WERI-Rb-1 (cell line): ENCODE results near the gene EIF6.
"Not testable (repeated sequence)": the region's sequence is repeated elsewhere in the genome, so short reads cannot be mapped to it uniquely, and the experiment has no call there.

Experiments
- DNase-seq: peaks from one replicate; pipeline ENCODE4 v3.0.0-alpha.2; 2020
- H3K27ac ChIP-seq: fragments of 250-450 bp; sonication (Bioruptor Pico); 2 replicates; pipeline ENCODE4 v1.5.1; 2020; ENCODE audit warnings: mild to moderate bottlenecking, moderate library complexity
- H3K27me3 ChIP-seq: fragments of 250-450 bp; sonication (Bioruptor Pico); 2 replicates; pipeline ENCODE4 v1.5.1; 2021; ENCODE audit warnings: mild to moderate bottlenecking, low read depth, moderate library complexity; ENCODE audit not compliant: insufficient read depth, severe bottlenecking
- H3K36me3 ChIP-seq: fragments of 250-450 bp; sonication (Bioruptor Pico); 2 replicates; pipeline ENCODE4 v1.5.1; 2020; ENCODE audit warnings: mild to moderate bottlenecking, moderate library complexity
- H3K4me3 ChIP-seq: 2 replicates; pipeline ENCODE4 v1.5.1; 2011; ENCODE audit warnings: low read depth, mild to moderate bottlenecking, control low read depth, low read length
- H3K9me3 ChIP-seq: fragments of 250-450 bp; sonication (Bioruptor Pico); 2 replicates; pipeline ENCODE4 v1.5.1; 2021; ENCODE audit warnings: mild to moderate bottlenecking, moderate library complexity; ENCODE audit not compliant: severe bottlenecking
- TF ChIP-seq, protein P1 (sequence below): IDR thresholded peaks from 2 replicates; pipeline ENCODE4 v1.5.1; 2011; ENCODE audit warnings: low read depth, mild to moderate bottlenecking, control low read depth, inconsistent platforms, low read length

The EIF6 gene

GRCh38 chr20:35270021-35270902, 14.3 kb downstream of the EIF6 start:
- Histone ChIP-seq H3K27ac (no peak overlapping the region), H3K36me3 (peaks cover 27% of the 10 kb centered on the region), H3K9me3 (no peaks in the 10 kb centered on the region), H3K27me3 (no peaks in the 10 kb centered on the region), H3K4me3 (no peak overlapping the region)
- TF ChIP-seq, protein P1, sequence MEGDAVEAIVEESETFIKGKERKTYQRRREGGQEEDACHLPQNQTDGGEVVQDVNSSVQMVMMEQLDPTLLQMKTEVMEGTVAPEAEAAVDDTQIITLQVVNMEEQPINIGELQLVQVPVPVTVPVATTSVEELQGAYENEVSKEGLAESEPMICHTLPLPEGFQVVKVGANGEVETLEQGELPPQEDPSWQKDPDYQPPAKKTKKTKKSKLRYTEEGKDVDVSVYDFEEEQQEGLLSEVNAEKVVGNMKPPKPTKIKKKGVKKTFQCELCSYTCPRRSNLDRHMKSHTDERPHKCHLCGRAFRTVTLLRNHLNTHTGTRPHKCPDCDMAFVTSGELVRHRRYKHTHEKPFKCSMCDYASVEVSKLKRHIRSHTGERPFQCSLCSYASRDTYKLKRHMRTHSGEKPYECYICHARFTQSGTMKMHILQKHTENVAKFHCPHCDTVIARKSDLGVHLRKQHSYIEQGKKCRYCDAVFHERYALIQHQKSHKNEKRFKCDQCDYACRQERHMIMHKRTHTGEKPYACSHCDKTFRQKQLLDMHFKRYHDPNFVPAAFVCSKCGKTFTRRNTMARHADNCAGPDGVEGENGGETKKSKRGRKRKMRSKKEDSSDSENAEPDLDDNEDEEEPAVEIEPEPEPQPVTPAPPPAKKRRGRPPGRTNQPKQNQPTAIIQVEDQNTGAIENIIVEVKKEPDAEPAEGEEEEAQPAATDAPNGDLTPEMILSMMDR = no peak
- DNase-seq = no peak

- H3K36me3 ChIP-seq = peaks cover 27% of the 10 kb centered on the region
- TF ChIP-seq, protein P1 = peak; percentile 99
- no peaks in the 10 kb centered on the region for H3K27me3 ChIP-seq
- no peak overlapping the region for H3K4me3 ChIP-seq
- DNase-seq = peak; percentile 85
- H3K27ac ChIP-seq = no peak overlapping the region
- H3K9me3 ChIP-seq = no peaks in the 10 kb centered on the region
These were observed 15.4 kb downstream of the EIF6 start for GRCh38 chr20:35269055-35269781.

GRCh38 chr20:35267092-35267491, 17.5 kb downstream of the EIF6 start:
- no peak for DNase-seq
- no peaks in the 10 kb centered on the region for H3K9me3 ChIP-seq
- H3K4me3 ChIP-seq = no peak overlapping the region
- peaks cover 21% of the 10 kb centered on the region for H3K36me3 ChIP-seq
- TF ChIP-seq, protein P1 = no peak
- H3K27ac ChIP-seq = no peak overlapping the region
- no peaks in the 10 kb centered on the region for H3K27me3 ChIP-seq

GRCh38 chr20:35264755-35265154, 19.8 kb downstream of the EIF6 start:
- H3K27ac ChIP-seq = no peak overlapping the region
- DNase-seq = peak; percentile 68
- TF ChIP-seq, protein P1 = peak; percentile 69
- H3K9me3 ChIP-seq = no peaks in the 10 kb centered on the region
- H3K36me3 ChIP-seq = peaks cover 7% of the 10 kb centered on the region
- no peaks in the 10 kb centered on the region for H3K27me3 ChIP-seq
- no peak overlapping the region for H3K4me3 ChIP-seq

GRCh38 chr20:35263532-35264341, 20.8 kb downstream of the EIF6 start:
- peak overlapping the region; percentile 24 for H3K4me3 ChIP-seq
- peaks cover 4% of the 10 kb centered on the region for H3K36me3 ChIP-seq
- peak overlapping the region; percentile 82 for H3K27ac ChIP-seq
- TF ChIP-seq, protein P1 = no peak
- no peaks in the 10 kb centered on the region for H3K27me3 ChIP-seq
- DNase-seq = no peak
- no peaks in the 10 kb centered on the region for H3K9me3 ChIP-seq

GRCh38 chr20:35262731-35263531, 21.6 kb downstream of the EIF6 start:
- H3K4me3 ChIP-seq = peak overlapping the region; percentile 24
- not testable (repeated sequence) for H3K9me3 ChIP-seq, H3K27me3 ChIP-seq, H3K36me3 ChIP-seq
- DNase-seq = peak; percentile 87
- peak overlapping the region; percentile 82 for H3K27ac ChIP-seq

GRCh38 chr20:35262321-35262720, 22.3 kb downstream of the EIF6 start:
- H3K9me3 ChIP-seq, H3K36me3 ChIP-seq, H3K4me3 ChIP-seq, DNase-seq, H3K27me3 ChIP-seq: not testable (repeated sequence)
- H3K27ac ChIP-seq = peak overlapping the region; percentile 53
